H7 (cell line): ENCODE results near the gene ADAMTSL5. TPM values are rescaled to one million over a fixed set of nuclear protein-coding genes. Genes with fewer than 3 reads are reported as not detected.
"Not testable (repeated sequence)": the region's sequence is repeated elsewhere in the genome, so short reads cannot be mapped to it uniquely, and the experiment has no call there.

Experiments
- DNase-seq: peaks from one replicate; pipeline ENCODE4 v3.0.0; 2012
- H3K27me3 ChIP-seq: 2 replicates; pipeline ENCODE4 v1.6.0; 2011; ENCODE audit warnings: mild to moderate bottlenecking, low read length; ENCODE audit not compliant: control insufficient read depth, insufficient read depth
- H3K36me3 ChIP-seq: replicated peaks from 2 replicates; pipeline ENCODE4 v1.5.1; 2011; ENCODE audit warnings: low read length; ENCODE audit not compliant: control insufficient read depth, insufficient read depth
- H3K4me3 ChIP-seq: 2 replicates; pipeline ENCODE4 v1.5.1; 2011; ENCODE audit warnings: low read depth, mild to moderate bottlenecking, control low read depth, low read length, moderate library complexity; ENCODE audit not compliant: insufficient read depth
- total RNA-seq: library from RNA; depleted of rRNA; stranded (reverse); fragments of >200 nt; shearing (Covaris generic); gene quantifications from 2 replicates; pipeline ENCODE4 v1.2.3, GENCODE V29; 2014

ADAMTSL5 gene
- total RNA-seq, 1 experiment from 2014 or later: 0.21 TPM

DNA sequence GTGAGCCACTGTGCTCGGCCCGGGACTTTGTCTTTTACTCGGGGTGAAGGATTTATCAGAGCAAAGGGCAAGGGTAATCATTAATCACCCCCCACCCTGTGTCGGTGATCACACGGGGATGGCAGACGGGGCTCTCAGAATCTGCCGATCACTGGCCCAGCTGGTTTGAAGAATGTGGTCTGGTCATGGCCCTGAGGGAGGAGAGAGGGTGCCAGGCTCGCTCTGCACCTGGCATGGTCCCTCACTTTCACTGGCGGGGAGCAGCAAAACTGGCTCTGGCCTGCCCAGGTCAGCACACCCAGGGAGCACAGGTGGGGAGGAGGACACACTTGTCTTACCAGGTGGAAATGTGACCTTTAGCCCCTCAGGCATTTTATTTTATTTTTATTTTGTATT lies 11.6 kb downstream of the ADAMTSL5 start:
- H3K4me3 ChIP-seq: no peak overlapping the region
- no peak for DNase-seq
- peaks cover 12% of the 10 kb centered on the region for H3K27me3 ChIP-seq
- no peaks in the 10 kb centered on the region for H3K36me3 ChIP-seq

- not testable (repeated sequence) for DNase-seq, H3K36me3 ChIP-seq, H3K4me3 ChIP-seq
- H3K27me3 ChIP-seq: peaks cover 12% of the 10 kb centered on the region
Observed at GRCh38 chr19:1499231-1499630, 13.6 kb downstream of the ADAMTSL5 start.

DNA sequence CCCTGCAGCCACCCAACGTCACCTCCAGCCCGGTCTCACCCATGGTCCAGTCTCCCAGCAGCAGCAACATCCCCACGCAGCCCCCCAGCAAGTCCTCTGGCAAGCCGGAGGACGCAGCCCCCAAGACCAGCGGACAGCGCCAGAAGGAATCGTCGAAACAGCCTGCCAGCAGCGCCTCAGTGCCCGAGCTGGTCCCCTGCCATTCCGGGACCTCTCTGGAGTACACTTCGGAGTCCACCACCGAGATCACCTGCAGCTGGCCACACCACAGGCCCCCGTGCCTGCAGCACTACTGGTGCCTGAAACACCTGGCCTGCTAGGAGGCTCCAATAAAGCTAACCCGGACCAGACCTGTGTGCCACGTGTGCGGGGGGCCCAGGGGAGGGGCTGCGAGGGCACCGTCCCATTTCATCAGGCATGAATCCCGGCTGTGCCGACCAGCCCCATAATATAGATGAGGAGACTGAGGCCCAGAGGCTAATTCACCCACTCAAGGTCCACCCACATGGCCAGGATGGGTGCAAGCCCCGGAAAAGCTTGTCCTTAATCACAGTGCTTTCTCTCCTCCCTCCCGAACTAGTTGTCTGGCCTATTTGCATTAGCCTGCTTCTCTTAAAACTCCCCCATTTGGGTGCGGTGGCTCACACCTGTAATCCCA lies 15.1 kb downstream of the ADAMTSL5 start:
- no peaks in the 10 kb centered on the region for H3K36me3 ChIP-seq
- H3K4me3 ChIP-seq: no peak overlapping the region
- peaks cover 3% of the 10 kb centered on the region; the same call in 1 of the 2 replicates for H3K27me3 ChIP-seq
- no peak for DNase-seq

DNA sequence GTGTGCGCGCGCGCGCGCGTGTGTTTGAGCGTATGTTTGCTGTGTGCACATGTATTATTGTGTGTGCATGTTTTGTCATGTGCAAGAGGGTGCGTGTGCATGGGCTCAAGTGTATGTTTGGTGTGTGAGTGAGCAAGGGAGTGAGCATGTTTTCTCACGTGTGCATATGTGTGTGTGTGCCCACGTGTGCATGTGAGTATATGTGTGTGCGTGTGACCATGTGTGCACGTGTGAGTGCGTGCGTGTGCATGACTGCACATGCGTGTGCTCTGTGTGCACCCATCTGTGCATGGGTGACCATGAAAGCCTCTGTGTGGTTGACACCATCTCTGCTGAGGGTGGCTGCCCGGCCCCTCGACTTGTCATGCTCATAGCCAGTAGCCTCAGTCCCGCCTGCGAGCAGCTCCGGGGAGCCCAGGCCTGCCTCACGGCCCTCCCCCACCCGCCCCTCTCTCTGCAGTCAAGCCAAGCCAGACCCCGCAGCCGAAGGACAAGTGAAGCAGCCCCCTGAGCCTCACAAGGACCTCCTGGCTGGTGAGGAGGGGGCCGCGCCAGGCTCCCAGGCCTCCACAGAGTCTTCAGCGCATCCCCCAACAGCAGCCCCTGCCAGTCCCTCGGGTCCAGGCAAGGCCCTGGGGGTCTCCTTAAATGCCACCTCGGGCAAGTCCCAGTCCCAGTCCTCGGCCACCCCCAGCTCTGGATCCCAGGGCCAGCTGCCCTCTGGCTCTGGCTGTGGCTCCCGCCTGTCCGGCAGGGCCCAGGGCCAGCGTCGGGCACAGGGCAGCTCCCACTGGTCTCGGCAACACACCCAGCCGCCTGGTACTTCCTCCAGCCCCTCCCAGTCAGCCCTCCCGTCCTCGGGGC lies 15.9 kb downstream of the ADAMTSL5 start:
- no peak for DNase-seq
- no peak overlapping the region for H3K4me3 ChIP-seq
- no peaks in the 10 kb centered on the region for H3K36me3 ChIP-seq
- peaks cover 8% of the 10 kb centered on the region for H3K27me3 ChIP-seq

DNA sequence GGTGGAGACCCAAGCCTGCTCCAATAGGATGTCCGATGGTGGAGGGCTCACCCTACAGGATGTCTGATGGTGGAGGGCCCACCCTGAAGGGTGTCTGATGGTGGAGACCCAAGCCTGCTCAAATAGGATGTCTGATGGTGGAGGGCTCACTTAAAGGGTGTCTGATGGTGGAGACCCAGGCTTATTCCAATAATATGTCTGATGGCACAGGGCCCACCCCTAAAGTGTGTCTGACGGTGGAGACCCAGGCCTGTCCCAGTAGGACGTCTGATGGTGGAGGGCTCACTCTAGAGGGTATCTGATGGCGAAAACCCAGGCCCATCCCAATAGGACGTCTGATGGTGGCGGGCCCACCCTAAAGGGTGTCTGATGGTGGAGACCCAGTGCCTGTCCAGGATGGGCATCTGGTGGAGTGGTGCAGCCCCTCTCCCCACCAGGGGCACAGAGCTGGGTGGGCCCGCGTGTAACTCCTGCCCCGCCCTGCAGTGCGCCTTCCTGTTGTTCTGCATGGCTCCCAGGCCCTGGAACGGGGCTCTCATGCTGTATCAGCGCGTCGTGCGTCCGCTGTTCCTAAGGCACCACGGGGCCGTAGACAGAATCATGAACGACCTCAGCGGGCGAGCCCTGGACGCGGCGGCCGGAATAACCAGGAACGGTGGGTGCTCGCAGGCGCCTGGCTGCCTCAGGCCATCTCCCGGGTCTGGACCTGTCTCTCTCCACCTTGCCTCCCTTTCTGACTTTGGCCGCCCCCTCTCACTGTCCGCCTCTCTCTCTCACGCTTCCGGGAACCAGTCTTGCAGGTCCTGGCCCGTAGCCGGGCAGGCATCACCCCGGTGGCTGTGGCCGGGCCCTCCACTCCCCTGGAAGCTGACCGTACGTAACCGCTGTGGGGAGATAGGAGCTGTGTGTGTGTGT lies 16.8 kb downstream of the ADAMTSL5 start:
- Histone ChIP-seq H3K27me3 (peaks cover 17% of the 10 kb centered on the region), H3K4me3 (no peak overlapping the region), H3K36me3 (no peaks in the 10 kb centered on the region)
- DNase-seq: no peak

GRCh38 chr19:1495051-1495798 lies 17.6 kb downstream of the ADAMTSL5 start:
- no peaks in the 10 kb centered on the region for H3K36me3 ChIP-seq
- no peak for DNase-seq
- no peak overlapping the region for H3K4me3 ChIP-seq
- peaks cover 17% of the 10 kb centered on the region for H3K27me3 ChIP-seq

- peaks cover 19% of the 10 kb centered on the region for H3K27me3 ChIP-seq
- H3K4me3 ChIP-seq: no peak overlapping the region
- no peaks in the 10 kb centered on the region for H3K36me3 ChIP-seq
- no peak for DNase-seq
Observed at GRCh38 chr19:1494115-1494815, 18.6 kb downstream of the ADAMTSL5 start.

GRCh38 chr19:1492474-1493006 lies 20.3 kb downstream of the ADAMTSL5 start:
- peaks cover 19% of the 10 kb centered on the region for H3K27me3 ChIP-seq
- H3K36me3 ChIP-seq: no peaks in the 10 kb centered on the region
- H3K4me3 ChIP-seq: no peak overlapping the region
- DNase-seq: no peak

- no peak for DNase-seq
- no peaks in the 10 kb centered on the region for H3K36me3 ChIP-seq
- peak overlapping the region; percentile 61 for H3K4me3 ChIP-seq
- peaks cover 19% of the 10 kb centered on the region for H3K27me3 ChIP-seq
Observed at GRCh38 chr19:1491849-1492170, 21.0 kb downstream of the ADAMTSL5 start.

GRCh38 chr19:1491114-1491848 lies 21.5 kb downstream of the ADAMTSL5 start, which contains the start of gene REEP6:
Gene REEP6, plus strand, starts transcription at chr19:1491181. Its CDS starts 89 bp downstream, at chr19:1491270.
- DNase-seq: no peak
- peaks cover 19% of the 10 kb centered on the region for H3K27me3 ChIP-seq
- H3K36me3 ChIP-seq: no peaks in the 10 kb centered on the region
- peak within 1 kb of the TSS; percentile 61 for H3K4me3 ChIP-seq

DNA sequence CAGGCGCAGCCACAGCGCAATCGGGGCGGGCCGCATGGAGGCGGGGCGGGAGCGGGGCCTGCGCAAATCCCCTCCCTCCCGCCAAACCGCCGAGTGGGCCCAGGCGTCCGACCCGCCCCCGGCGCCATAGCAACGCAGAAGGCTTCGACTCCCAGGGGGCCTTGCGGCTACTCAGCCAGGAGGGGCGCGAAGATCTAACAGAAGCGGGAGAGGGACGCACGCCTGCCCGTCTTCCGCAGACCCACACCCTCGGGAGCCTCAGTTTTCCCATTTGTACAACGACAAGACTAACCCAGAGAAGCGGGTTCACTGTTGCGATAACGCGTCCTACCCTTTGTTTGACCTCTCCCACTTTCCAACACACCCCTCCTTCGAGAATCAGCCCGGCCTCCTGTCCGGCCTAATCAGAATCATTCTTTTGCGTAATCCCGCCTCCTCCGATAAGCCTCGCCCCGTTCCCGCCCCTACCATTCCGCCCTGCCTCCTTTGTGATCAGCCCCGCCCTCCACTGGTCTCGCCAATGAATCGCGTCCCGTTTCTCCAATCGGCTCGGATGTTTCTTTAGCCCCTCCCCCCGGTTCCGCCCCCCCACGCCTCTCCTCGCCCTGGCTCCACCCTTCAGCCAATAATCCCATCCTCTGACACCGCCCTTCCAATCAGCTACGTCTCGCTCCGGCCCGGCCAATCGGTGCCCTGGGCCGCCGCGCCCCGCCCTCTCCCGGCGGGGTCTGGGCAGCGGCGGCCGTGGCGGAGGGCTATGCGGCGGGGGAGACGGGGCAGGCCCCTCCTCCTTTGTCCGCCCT lies 22.3 kb downstream of the ADAMTSL5 start, which contains the start of gene PCSK4:
Gene PCSK4, minus strand, starts transcription at position 40 of the 803 bp plus-strand sequence. Its CDS starts 4 bp downstream, at position 36.
- Histone ChIP-seq H3K36me3 (no peaks in the 10 kb centered on the region), H3K4me3 (peak within 1 kb of the TSS; percentile 61), H3K27me3 (peaks cover 19% of the 10 kb centered on the region)
- peak; percentile 100 for DNase-seq
